GM23248 (cell line): ENCODE data around the gene RFT1.

Experiments used
- EZH2 ChIP-seq: fragments of 200-600 bp; sonication (generic); IDR thresholded peaks from 2 replicates; pipeline ENCODE4 v1.6.1; 2018; ENCODE audit warnings: antibody characterized with exemption, mild to moderate bottlenecking; ENCODE audit not compliant: insufficient read depth, poor library complexity, severe bottlenecking
- EZH2phosphoT487 ChIP-seq: fragments of 200-600 bp; sonication (generic); IDR thresholded peaks from 2 replicates; pipeline ENCODE4 v1.6.1; 2018; ENCODE audit warnings: antibody characterized with exemption, moderate library complexity, mild to moderate bottlenecking, low read depth; ENCODE audit not compliant: insufficient read depth

DNA sequence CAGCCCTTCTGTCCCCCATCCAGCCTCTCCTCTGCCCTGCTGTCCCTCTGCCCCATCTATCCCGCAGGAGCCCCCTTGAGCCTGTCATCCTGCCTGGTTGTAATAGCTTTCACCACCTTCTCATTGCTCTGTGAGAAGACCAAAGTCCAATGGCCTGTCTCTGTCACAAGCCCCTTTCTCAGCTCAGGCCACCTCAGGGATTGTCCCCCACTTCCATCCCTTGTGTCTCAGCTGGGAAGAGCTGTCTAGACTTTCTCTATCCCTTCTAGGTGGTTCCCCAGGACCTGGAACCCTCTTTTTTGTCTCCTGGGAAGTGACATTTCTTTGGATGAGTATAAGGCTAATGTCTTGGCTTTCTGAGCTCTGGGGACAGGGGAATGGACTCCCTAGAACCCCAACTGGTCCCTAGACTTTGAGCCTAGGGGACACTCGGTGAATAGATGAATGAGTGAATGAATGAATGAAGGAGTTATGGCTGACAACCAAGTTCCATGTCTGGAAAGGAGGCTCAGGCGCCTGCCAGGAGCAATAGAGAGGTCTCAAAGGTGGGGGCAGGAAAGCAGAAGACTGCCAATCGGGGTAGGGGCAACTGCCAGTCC is 29.9 kb upstream of the RFT1 start:
- TF ChIP-seq EZH2 (no peak), EZH2phosphoT487 (no peak)
